Left renal cortex interstitium (tissue), 4 donors: ENCODE measurements around the gene MMP24. TPM values are rescaled to one million over a fixed set of nuclear protein-coding genes. Genes with fewer than 3 reads are reported as not detected.

Experiments
- DNase-seq, 4 donors: peaks; one replicate each; pipeline ENCODE4 v3.0.0-alpha.2; 2013; ENCODE audit warnings: low read depth in 4 of 4, low spot score in 2 of 4, missing footprints in 1 of 4
- polyA plus RNA-seq, 4 donors: library from polyadenylated mRNA; unstranded; fragments of 120-200 nt; gene quantifications; one replicate each; pipeline ENCODE4 v1.2.1, GENCODE V29; 2013; ENCODE audit not compliant: insufficient read length in 4 of 4

The MMP24 gene
- polyA plus RNA-seq, 4 donors, result 1.7 to 2.5 (median 2.5) TPM

DNA sequence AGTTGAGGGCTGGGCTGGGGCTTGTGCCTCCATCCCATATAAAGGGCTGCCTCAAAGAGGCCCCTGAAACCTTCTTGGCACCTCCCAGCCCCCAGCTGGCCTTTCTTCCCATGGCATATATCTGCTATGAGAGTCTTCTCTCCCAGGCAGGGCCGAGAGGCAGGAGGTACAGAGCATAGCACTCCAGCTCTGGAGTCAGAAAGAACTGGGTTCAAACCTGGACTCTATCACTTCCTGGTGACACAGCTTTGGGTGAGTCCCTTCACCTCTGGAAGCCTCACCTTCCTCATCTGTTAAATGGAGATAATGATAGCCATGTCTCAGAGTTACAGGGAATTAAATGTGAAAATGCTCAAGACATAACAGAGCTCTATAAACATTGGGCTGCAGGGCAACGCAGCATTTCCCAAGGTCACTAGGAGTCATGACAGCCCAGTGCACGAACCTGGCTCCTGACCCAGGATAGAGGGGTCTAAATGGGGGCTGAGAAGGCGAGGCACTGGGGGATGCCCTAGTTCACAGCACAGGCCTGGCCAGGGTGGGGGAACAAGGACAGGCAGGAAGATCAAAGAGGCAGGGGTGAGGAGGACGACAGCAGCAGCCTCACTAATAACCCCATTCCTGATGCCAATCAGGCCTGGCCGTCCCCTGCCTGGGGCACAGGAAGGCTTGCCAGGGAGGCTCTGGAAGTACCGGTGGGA, 63.8 kb downstream of the MMP24 start:
- no peak for DNase-seq

DNA sequence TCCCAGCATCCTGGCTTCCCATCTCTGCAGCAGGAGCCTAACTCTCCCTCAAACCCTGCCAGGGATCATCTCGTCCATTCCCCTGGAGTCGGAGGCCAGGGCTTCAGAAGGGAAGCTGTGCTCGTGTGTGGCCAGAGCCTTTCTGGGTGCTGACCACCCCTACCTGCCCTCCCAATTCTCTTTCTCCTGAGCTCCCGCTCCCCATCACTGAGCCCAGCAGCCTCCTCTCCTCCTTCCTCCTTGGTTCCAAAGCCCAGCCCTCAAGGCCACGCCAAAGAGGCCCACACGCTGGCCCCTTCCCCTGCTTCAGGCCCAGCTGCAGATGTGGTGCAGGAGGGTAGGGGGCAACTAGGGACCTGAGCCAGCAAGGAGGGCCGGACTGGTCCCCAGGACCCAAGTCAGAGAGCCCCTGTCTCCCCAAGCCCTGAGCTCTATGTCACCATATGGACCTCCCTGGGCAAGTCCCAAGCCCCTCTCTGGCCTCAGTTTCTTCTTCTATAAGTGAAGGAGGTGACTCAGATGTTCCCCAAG, 64.5 kb downstream of the MMP24 start:
- DNase-seq, result no peak

GRCh38 chr20:35291654-35292503, 65.4 kb downstream of the MMP24 start, which contains the start of gene FAM83C:
TSS of gene FAM83C (minus strand) at chr20:35292425. CDS start at chr20:35292304, 121 bp downstream.
- no peak for DNase-seq

GRCh38 chr20:35292504-35293285, 66.2 kb downstream of the MMP24 start:
- DNase-seq, result no peak

GRCh38 chr20:35293303-35294292, 67.1 kb downstream of the MMP24 start:
- no peak for DNase-seq

DNA sequence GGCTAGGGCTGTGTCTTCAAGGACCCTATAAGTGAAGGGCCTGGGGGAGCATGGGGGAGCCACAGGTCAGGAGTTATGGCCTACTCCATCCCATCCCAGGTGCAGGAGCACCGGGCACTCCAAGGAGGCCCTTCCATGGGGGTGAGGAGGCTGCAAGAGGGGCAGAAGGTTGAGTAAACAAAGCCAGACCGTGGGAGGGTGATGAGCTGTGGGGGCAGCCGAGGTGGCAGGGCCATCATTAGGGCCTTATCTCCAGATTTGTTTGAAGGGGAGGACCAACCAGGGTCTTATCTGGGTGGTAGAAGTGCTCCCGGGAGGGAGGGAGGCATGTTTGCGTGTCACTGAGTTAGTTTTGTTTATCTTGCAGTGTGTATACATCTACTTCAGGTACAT, 67.8 kb downstream of the MMP24 start:
- DNase-seq, result no peak

GRCh38 chr20:35295058-35295457, 68.6 kb downstream of the MMP24 start:
- DNase-seq, result no peak

GRCh38 chr20:35295674-35296073, 69.2 kb downstream of the MMP24 start:
- DNase-seq, result no peak

GRCh38 chr20:35296101-35296554, 69.6 kb downstream of the MMP24 start:
- DNase-seq, result no peak

- no peak for DNase-seq
These were observed 70.7 kb downstream of the MMP24 start for GRCh38 chr20:35297155-35297554.

GRCh38 chr20:35297740-35298139, 71.2 kb downstream of the MMP24 start:
- DNase-seq, result no peak

- no peak for DNase-seq
These were observed 71.8 kb downstream of the MMP24 start for GRCh38 chr20:35298264-35298663.

GRCh38 chr20:35299780-35300179, 73.3 kb downstream of the MMP24 start:
- no peak for DNase-seq

DNA sequence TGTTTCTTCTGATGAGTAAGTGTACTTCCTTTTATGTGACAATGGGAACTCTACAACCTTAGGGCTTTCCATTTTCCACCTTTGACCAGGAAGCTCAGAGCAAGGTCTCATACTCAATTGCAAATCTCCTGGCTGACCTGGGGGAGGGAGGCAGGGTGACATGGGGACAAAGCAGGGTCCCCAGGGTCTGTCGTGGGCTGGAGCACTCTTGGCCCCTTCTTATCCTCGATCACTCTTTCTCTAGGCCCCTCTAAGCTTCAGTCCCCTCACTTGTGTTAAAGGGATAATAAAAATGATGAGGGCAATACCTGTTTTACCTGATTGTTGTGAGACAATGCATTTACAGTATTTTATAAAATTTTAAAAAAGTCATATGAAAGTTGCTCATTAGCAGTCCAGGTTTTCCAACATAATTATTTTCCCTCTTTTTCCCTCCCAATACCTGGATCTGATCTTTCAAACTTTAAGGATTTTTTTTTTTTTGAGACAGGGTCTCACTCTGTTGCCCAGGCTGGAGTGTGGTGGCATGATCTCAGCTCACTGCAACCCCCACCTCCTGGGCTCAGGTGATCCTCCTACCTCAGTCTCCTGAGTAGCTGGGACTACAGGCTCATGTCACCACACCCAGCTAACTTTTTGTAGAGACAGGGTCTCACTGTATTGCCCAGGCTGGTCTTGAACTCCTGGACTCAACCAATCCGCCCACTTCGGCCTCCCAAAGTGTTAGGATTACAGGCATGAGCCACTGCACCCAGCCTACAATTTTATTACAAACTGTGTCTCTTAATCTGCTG, 74.2 kb downstream of the MMP24 start:
- DNase-seq, result no peak

- no peak for DNase-seq
These were observed 74.9 kb downstream of the MMP24 start for GRCh38 chr20:35301426-35301825.

DNA sequence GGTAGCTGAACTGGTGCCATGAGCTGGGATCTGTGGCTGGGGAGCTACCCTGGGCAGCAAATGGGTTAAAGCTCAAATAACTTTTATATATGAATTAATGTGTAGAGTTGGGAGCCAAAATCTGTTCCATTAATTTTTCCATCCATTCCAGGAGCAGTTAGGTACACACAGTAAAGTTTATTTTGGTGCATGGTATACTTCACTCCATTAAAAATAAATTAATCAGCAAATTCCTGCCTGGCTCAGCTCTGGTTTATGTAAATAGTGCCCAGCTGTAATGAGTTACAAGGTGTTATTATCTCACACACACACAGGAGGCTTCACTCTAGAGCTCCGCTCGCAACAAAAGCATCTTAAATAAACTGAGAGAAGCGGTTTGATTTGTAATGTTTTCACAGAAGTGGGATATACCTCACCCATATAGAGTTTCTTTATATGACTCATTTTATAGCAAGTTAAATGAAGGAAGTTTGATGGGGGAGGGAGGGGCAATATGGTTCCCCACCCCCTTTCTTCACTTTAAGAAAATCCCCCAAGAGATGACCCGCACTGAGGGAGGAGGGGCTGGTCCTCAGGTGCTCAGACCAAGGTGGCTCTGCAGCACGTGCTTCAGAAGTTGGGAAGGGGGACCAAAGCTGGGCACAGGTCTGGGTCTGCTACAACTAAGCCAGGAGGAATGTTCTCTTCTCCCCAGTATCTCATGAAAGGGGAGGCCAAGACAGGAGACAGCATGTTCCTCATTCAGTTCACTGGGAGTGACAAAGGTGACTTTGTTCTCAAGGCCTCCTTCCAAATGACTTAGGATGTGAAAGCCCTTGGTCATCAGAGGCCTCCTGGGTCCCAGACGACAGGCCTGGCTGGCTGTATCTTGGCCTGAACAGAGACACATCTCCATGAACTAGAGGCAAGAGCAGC, 76.2 kb downstream of the MMP24 start:
- DNase-seq, result no peak

GRCh38 chr20:35303382-35303734, 76.9 kb downstream of the MMP24 start:
- DNase-seq, result no peak
